CD4-positive, alpha-beta T cell treated with Interleukin-2 at 100 ng/mL for 4 hours (primary cell): ENCODE results near the gene BRDT.
A peak's percentile ranks its signal among the peaks of the same experiment; 100 is the strongest.

Source experiments
- DNase-seq: peaks from one replicate; pipeline ENCODE4 v3.0.0-alpha.2; 2020; ENCODE audit warnings: low spot score

The BRDT gene

GRCh38 chr1:91949356-91949699, at the start of gene BRDT:
Gene BRDT (plus strand): TSS chr1:91949401. CDS start chr1:91962755, 13,354 bp downstream.
- DNase-seq = no peak

- DNase-seq = no peak
These were observed 48.6 kb upstream of the BRDT start for GRCh38 chr1:91900562-91900961.

- no peak for DNase-seq
These were observed 48.0 kb upstream of the BRDT start for GRCh38 chr1:91901231-91901630.

GRCh38 chr1:91912266-91912665, 36.9 kb upstream of the BRDT start:
- DNase-seq = no peak

- DNase-seq = no peak
These were observed 36.2 kb upstream of the BRDT start for GRCh38 chr1:91913018-91913417.

GRCh38 chr1:91916046-91916445, 33.2 kb upstream of the BRDT start:
- no peak for DNase-seq

- no peak for DNase-seq
These were observed 32.3 kb upstream of the BRDT start for GRCh38 chr1:91916811-91917460.

GRCh38 chr1:91919962-91920361, 29.2 kb upstream of the BRDT start:
- DNase-seq = no peak

- no peak for DNase-seq
These were observed 25.1 kb upstream of the BRDT start for GRCh38 chr1:91924146-91924545.

- DNase-seq = no peak
These were observed 23.4 kb upstream of the BRDT start for GRCh38 chr1:91925644-91926435.

GRCh38 chr1:91928026-91928425, 21.2 kb upstream of the BRDT start:
- DNase-seq = no peak

- DNase-seq = no peak
These were observed 20.0 kb upstream of the BRDT start for GRCh38 chr1:91929250-91929649.

- no peak for DNase-seq
These were observed 11.6 kb upstream of the BRDT start for GRCh38 chr1:91937613-91938012.

GRCh38 chr1:91940496-91940895, 8.7 kb upstream of the BRDT start:
- no peak for DNase-seq

GRCh38 chr1:91944087-91944486, 5.1 kb upstream of the BRDT start:
- no peak for DNase-seq

- DNase-seq = peak; percentile 18
These were observed 1.1 kb upstream of the BRDT start for GRCh38 chr1:91948097-91948496.

GRCh38 chr1:91948501-91949355, 473 bp upstream of the BRDT start:
- DNase-seq = peak; percentile 64

- no peak for DNase-seq
These were observed 3.0 kb downstream of the BRDT start for GRCh38 chr1:91952187-91952586.

GRCh38 chr1:91958926-91959325, 9.7 kb downstream of the BRDT start:
- DNase-seq = no peak

GRCh38 chr1:91968334-91968733, 19.1 kb downstream of the BRDT start:
- no peak for DNase-seq

- no peak for DNase-seq
These were observed 30.2 kb downstream of the BRDT start for GRCh38 chr1:91979383-91979782.

GRCh38 chr1:91980663-91981062, 31.5 kb downstream of the BRDT start:
- DNase-seq = no peak
